RWPE2 (cell line): ENCODE data around the gene ZNF641.

Source experiments
- ATAC-seq: fragments of 200-7000 bp; cut with Tn5 transposase; 3 replicates; pipeline ENCODE4 v1.9.1; 2021; ENCODE audit warnings: low read depth
- DNase-seq: peaks from one replicate; pipeline ENCODE4 v3.0.0-alpha.2; 2020; ENCODE audit warnings: low spot score
- H3K27ac ChIP-seq: fragments of 450-650 bp; 2 replicates; pipeline ENCODE4 v1.5.1; 2017; ENCODE audit warnings: mild to moderate bottlenecking; ENCODE audit not compliant: poor library complexity, severe bottlenecking
- H3K27me3 ChIP-seq: fragments of 250-450 bp; sonication (Bioruptor Pico); 2 replicates; pipeline ENCODE4 v1.5.1; 2021; ENCODE audit warnings: mild to moderate bottlenecking, moderate library complexity; ENCODE audit not compliant: insufficient read depth, poor library complexity, severe bottlenecking
- H3K36me3 ChIP-seq: fragments of 250-450 bp; sonication (Bioruptor Pico); 2 replicates; pipeline ENCODE4 v1.5.1; 2020; ENCODE audit warnings: low read depth, mild to moderate bottlenecking, moderate library complexity
- H3K4me1 ChIP-seq: fragments of 250-450 bp; sonication (Bioruptor Pico); 2 replicates; pipeline ENCODE4 v1.5.1; 2021; ENCODE audit warnings: mild to moderate bottlenecking, moderate library complexity; ENCODE audit not compliant: insufficient read depth, poor library complexity, severe bottlenecking
- H3K4me3 ChIP-seq: fragments of 250-450 bp; sonication (Bioruptor Pico); 2 replicates; pipeline ENCODE4 v1.5.1; 2021; ENCODE audit warnings: mild to moderate bottlenecking, moderate library complexity; ENCODE audit not compliant: severe bottlenecking
- H3K9me3 ChIP-seq: fragments of 250-450 bp; sonication (Bioruptor Pico); 2 replicates; pipeline ENCODE4 v1.5.1; 2021; ENCODE audit warnings: mild to moderate bottlenecking, moderate library complexity; ENCODE audit not compliant: severe bottlenecking
- TF ChIP-seq, protein P1 (sequence below): fragments of 450-650 bp; IDR thresholded peaks from one replicate; pipeline ENCODE4 v1.5.1; 2017; ENCODE audit warnings: mild to moderate bottlenecking, moderate library complexity; ENCODE audit not compliant: poor library complexity, severe bottlenecking

ZNF641 gene

GRCh38 chr12:48307269-48307668 is 43.5 kb downstream of the ZNF641 start:
- no peak overlapping the region for H3K4me3 ChIP-seq
- H3K27ac ChIP-seq = no peak overlapping the region
- no peak for DNase-seq
- ATAC-seq = no peak
- no peaks in the 10 kb centered on the region for H3K4me1 ChIP-seq
- no peaks in the 10 kb centered on the region for H3K9me3 ChIP-seq
- H3K27me3 ChIP-seq = peaks cover 2% of the 10 kb centered on the region
- TF ChIP-seq, protein P1, sequence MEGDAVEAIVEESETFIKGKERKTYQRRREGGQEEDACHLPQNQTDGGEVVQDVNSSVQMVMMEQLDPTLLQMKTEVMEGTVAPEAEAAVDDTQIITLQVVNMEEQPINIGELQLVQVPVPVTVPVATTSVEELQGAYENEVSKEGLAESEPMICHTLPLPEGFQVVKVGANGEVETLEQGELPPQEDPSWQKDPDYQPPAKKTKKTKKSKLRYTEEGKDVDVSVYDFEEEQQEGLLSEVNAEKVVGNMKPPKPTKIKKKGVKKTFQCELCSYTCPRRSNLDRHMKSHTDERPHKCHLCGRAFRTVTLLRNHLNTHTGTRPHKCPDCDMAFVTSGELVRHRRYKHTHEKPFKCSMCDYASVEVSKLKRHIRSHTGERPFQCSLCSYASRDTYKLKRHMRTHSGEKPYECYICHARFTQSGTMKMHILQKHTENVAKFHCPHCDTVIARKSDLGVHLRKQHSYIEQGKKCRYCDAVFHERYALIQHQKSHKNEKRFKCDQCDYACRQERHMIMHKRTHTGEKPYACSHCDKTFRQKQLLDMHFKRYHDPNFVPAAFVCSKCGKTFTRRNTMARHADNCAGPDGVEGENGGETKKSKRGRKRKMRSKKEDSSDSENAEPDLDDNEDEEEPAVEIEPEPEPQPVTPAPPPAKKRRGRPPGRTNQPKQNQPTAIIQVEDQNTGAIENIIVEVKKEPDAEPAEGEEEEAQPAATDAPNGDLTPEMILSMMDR = no peak
- H3K36me3 ChIP-seq = no peaks in the 10 kb centered on the region

GRCh38 chr12:48305190-48305589 is 45.5 kb downstream of the ZNF641 start:
- Histone ChIP-seq H3K36me3 (no peaks in the 10 kb centered on the region), H3K4me1 (no peaks in the 10 kb centered on the region), H3K9me3 (no peaks in the 10 kb centered on the region), H3K27me3 (peaks cover 2% of the 10 kb centered on the region), H3K4me3 (no peak overlapping the region), H3K27ac (no peak overlapping the region)
- TF ChIP-seq, protein P1 = no peak
- no peak for DNase-seq
- no peak for ATAC-seq

GRCh38 chr12:48302161-48302911 is 48.4 kb downstream of the ZNF641 start:
- TF ChIP-seq, protein P1 = no peak
- Histone ChIP-seq H3K27ac (no peak overlapping the region), H3K9me3 (no peaks in the 10 kb centered on the region), H3K4me3 (no peak overlapping the region), H3K4me1 (no peaks in the 10 kb centered on the region), H3K27me3 (no peaks in the 10 kb centered on the region), H3K36me3 (no peaks in the 10 kb centered on the region)
- DNase-seq (no peak), ATAC-seq (no peak)

DNA sequence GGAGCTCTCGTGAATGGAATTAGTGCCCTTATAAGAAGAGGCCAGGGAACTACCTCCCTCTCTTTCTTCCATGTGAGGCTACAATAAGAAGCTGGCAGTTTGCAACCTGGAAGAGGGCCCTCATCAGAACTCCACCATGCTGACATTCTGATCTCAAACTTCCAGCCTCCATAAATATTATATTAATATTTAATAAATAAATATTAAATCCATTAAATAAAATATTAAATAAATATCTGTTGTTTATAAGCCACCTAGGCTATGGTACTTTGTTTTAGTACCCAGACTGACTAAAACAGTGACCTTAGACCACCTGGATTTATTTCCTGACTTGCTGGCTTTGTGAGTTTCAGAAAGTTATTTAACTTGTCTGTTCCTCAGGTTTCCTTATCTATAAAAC is 49.9 kb downstream of the ZNF641 start:
- DNase-seq = no peak
- no peak overlapping the region for H3K4me3 ChIP-seq
- TF ChIP-seq, protein P1 = no peak
- no peaks in the 10 kb centered on the region for H3K36me3 ChIP-seq
- no peaks in the 10 kb centered on the region for H3K27me3 ChIP-seq
- H3K9me3 ChIP-seq = no peaks in the 10 kb centered on the region
- no peak overlapping the region for H3K27ac ChIP-seq
- no peak for ATAC-seq
- H3K4me1 ChIP-seq = no peaks in the 10 kb centered on the region

DNA sequence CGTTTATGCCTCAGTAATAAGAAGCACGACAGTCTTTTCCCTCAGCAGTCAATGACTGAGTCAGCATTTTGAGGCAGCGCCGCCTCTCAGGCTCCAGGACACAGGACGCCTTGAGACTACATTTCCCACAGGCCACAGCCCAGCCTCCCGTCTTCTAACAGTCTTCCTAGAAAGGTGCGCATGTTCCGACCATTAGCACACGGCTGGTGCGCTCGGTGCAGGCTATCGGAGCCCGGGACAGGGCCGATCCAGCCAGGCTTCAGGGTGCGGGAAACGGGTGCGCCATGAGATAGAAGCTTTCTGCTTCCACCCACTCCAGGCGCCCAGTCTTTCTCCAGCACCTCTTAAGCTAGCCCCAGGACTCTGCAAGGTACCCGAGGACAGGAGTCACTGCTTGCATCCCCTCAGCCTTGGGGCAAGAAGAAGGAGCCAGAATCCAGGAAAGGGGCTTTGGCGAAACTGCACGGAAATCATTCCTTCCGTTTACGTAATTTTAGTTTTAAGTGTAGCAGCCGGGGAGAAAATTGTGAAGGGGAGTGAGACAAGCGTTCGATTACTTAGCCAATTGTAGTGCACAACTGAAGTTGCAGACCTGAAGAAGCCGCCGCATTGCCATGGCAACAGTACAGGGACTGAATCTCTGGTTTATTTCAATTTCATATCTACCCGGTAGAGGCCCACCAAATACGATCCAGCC is 54.0 kb downstream of the ZNF641 start:
- no peaks in the 10 kb centered on the region for H3K27me3 ChIP-seq
- peak; percentile 99 for ATAC-seq
- peaks cover 1% of the 10 kb centered on the region for H3K4me1 ChIP-seq
- TF ChIP-seq, protein P1 = no peak
- H3K4me3 ChIP-seq = peak overlapping the region; percentile 23
- no peak overlapping the region for H3K27ac ChIP-seq
- no peaks in the 10 kb centered on the region for H3K36me3 ChIP-seq
- no peaks in the 10 kb centered on the region for H3K9me3 ChIP-seq
- peak; percentile 75 for DNase-seq
